RPMI7951 (cell line): ENCODE measurements around the gene EFCAB6. TPM values are rescaled to one million over a fixed set of nuclear protein-coding genes. Genes with fewer than 3 reads are reported as not detected.
"Not testable (repeated sequence)": the region's sequence is repeated elsewhere in the genome, so short reads cannot be mapped to it uniquely, and the experiment has no call there.

Source experiments
- DNase-seq: peaks from one replicate; pipeline ENCODE4 v3.0.0-alpha.2; 2012; ENCODE audit warnings: low read depth
- total RNA-seq: library from RNA; depleted of rRNA; stranded (reverse); fragments of >200 nt; shearing (Covaris generic); gene quantifications from 2 replicates; pipeline ENCODE4 v1.2.3, GENCODE V29; 2014

Gene EFCAB6
- total RNA-seq, 1 experiment from 2014 or later, result 0.48 TPM

GRCh38 chr22:43722444-43722843 is 89.7 kb downstream of the EFCAB6 start:
- DNase-seq, result peak; percentile 3

DNA sequence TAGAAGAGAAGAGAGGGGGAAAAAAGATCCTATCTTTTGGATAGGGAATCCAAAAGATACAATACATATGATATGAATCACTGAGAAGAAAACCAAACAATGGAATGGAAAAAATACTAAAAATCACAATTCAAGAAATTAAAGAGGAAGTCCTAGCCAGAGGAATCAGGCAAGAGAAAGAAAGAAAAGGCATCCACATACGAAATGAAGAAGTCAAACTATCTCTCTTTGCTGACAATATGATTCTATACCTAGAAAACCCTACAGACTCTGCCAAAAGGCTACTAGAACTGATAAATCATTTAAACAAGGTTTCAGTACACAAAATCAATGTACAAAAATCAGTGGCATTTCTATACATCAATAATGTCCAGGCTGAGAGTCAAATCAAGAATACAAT is 91.4 kb downstream of the EFCAB6 start:
- no peak for DNase-seq

GRCh38 chr22:43714104-43714503 is 98.0 kb downstream of the EFCAB6 start:
- no peak for DNase-seq

GRCh38 chr22:43711681-43712080 is 100.4 kb downstream of the EFCAB6 start:
- DNase-seq, result no peak

DNA sequence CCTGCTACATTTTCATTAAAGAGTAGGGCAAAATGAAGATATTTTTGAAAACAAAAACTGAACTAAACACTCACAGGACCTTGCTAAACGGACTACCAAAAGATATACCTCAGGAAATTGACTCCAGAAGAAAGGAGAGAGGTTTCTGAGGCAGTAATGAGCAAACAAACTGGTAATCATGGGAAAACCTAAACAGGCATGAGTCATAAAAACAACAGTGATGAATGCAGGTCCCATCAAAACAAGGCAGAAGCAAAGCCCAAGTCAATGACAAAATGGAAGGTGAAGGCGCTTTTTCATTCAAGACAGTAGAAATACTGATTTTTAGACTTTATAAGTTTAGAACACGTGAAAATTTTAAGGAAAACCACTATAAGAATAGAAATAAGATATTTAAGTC is 104.5 kb downstream of the EFCAB6 start:
- DNase-seq, result peak; percentile 9

DNA sequence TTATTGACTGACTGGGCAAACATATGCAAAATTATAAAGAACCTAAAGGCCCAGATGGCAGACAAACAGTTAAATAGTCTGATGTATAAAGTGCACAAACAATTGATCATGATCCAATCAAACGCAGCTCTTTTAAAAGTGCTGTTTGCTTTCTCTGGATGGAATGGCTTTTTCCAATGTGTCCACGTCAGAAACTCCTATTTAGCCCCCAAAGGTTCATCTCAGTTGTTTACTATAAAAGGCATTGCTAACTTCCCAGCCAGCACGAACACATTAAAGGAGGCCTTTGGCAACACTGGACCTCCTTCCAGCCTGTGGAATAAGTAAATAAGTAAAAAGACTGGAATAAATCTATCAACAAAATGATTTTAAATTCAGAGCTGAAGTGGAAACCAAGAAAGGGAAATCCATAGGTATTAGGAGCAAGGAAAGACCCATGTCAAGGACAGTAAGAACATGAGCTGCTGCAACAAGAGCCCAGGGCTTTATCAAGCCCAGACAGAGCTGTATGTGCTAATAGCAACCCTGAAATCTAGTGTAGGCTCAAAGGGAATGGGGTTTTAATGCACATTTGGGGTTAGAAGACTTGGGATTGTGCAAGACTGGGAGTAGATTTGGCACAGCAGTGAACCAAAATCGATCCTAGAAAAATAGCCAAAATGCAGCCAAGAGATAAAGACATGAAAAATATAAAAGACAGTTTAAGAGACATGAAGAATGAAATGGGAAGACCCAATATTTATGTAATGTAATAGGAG is 105.4 kb downstream of the EFCAB6 start:
- DNase-seq, result no peak

DNA sequence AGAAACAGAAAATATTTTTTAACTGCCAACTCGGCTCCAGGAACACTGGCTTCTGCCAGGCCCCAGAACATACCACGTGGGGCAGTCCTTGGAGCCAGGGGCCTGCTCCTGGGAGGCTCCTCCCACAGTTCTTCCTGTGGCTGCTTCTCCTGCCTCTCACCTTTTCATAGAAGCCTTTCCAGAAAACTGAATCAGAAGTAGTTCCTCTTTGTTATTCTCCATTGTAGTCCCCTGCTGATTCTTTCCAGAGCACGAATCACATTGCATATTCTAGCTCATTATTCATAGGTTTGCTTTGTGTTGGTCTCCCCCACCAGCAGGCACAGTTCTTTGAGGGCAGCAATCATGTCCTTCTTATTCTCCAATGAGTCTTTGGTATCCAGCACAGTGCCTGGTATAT is 106.0 kb downstream of the EFCAB6 start:
- DNase-seq, result no peak

- DNase-seq, result no peak
Measured at GRCh38 chr22:43704051-43704450, 108.1 kb downstream of the EFCAB6 start.

GRCh38 chr22:43698403-43698802 is 113.7 kb downstream of the EFCAB6 start:
- no peak for DNase-seq

GRCh38 chr22:43697894-43698293 is 114.2 kb downstream of the EFCAB6 start:
- no peak for DNase-seq

DNA sequence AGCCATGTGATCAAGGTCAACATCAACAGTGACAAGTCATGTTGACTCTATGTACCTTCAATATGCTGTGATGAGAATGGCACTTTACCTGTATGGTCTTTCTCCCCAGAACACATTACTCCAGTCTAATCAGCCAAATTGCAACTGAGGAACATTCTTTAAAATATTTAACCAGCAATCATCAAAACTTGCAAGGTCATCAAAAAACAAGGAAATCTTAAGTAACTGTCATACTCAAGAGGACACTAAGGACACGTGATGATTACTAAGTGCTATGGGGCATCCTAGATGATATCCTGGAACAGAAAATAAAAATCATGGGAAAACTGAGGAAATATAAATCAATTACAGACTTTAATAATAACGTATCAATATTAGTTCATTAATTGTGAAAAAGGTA is 118.9 kb downstream of the EFCAB6 start:
- no peak for DNase-seq

DNA sequence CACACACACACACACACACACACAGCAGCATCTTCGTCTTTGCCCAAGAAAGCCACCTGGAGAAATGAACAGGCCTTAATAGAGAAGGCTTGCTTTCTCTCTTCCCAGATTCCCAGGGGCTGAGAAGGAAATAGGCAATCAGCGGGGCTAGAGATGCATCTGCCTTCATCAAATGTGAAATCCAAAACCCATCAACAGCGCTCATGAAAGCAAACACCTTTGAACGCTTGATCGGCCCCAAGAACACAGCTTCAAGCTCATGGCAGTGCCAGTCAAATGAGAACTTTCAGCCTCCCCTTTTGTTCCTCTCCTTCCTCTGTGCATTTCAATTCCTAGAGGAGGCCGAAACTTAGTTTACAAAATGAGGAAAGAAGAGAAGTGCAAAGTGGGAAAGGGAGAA is 122.7 kb downstream of the EFCAB6 start:
- DNase-seq, result no peak

- no peak for DNase-seq
Measured at GRCh38 chr22:43682851-43683250, 129.3 kb downstream of the EFCAB6 start.

GRCh38 chr22:43681731-43682360 is 130.3 kb downstream of the EFCAB6 start:
- no peak for DNase-seq

GRCh38 chr22:43670513-43670912 is 141.6 kb downstream of the EFCAB6 start:
- DNase-seq, result no peak

DNA sequence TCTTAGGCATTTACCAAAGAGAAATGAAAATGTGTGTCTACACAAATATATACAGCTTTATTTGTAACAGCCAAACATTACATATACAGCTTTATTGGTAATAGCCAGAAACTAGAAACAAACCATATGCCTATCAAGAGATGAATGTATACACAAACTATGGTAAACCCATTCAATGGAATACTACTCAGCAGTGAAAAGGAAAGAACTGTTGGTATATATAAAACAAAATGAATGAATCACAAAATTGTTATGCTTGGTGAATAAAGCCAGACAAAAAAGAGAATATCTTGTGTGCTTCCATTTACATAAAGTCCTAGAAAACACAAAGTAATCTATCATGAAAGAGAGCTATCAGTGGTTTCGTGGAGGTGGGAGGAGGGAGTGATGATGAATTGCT is 142.9 kb downstream of the EFCAB6 start:
- DNase-seq, result no peak

- no peak for DNase-seq
Measured at GRCh38 chr22:43667656-43668055, 144.4 kb downstream of the EFCAB6 start.

- no peak for DNase-seq
Measured at GRCh38 chr22:43666457-43666856, 145.6 kb downstream of the EFCAB6 start.

GRCh38 chr22:43658823-43659222 is 153.3 kb downstream of the EFCAB6 start:
- DNase-seq, result no peak

GRCh38 chr22:43656581-43656980 is 155.5 kb downstream of the EFCAB6 start:
- DNase-seq, result not testable (repeated sequence)

DNA sequence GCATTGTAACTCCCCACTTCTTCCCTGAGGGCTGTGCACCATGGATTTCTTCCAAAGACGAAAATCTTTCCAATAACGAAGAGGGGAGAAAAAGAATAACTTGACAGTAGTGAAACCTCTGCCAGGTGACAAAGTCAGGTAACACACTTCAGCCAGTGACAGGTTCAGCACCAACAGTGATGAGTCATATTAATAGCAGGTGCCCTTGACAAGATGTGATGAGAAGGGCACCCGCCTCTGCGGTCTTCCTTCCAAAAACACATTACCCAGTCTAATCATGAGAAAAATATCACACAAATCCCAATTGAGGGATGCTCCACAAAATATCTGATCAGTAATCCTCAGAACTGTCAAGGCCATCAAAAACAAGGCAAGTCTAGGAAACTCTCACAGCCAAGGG is 157.8 kb downstream of the EFCAB6 start:
- DNase-seq, result no peak

DNA sequence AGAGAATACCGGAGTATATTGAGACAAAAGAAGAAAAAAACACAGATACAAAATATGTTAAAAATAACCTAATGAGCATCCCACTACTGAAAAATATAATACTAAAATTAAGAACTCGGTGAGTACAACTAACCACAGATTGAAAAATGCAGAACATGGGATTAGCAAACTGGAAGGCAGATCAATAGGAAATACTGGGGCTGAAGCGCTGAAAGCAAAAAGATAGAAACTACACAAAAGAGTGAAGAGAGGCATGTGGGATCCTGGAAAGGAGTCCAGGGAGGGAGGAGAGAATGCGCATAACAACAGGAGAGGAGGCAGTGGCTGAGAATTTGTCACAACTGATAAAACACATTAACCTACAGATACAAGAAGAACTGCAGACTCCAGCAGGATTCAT is 159.3 kb downstream of the EFCAB6 start:
- no peak for DNase-seq

- no peak for DNase-seq
Measured at GRCh38 chr22:43643387-43643786, 168.7 kb downstream of the EFCAB6 start.
